ENCODE measurements around the gene MAP3K5.

MAP3K5 gene

GRCh38 chr6:136749359-136749997, 42.8 kb downstream of the MAP3K5 start:
- DNase-seq: no peak

- no peak for DNase-seq
Measured at GRCh38 chr6:136747507-136747906, 44.8 kb downstream of the MAP3K5 start.

- no peak for DNase-seq
Measured at GRCh38 chr6:136745300-136745699, 47.0 kb downstream of the MAP3K5 start.

GRCh38 chr6:136744889-136745288, 47.4 kb downstream of the MAP3K5 start:
- DNase-seq: no peak

GRCh38 chr6:136742125-136742524, 50.2 kb downstream of the MAP3K5 start:
- no peak for DNase-seq

- no peak for DNase-seq
Measured at GRCh38 chr6:136740050-136740974, 52.0 kb downstream of the MAP3K5 start.

DNA sequence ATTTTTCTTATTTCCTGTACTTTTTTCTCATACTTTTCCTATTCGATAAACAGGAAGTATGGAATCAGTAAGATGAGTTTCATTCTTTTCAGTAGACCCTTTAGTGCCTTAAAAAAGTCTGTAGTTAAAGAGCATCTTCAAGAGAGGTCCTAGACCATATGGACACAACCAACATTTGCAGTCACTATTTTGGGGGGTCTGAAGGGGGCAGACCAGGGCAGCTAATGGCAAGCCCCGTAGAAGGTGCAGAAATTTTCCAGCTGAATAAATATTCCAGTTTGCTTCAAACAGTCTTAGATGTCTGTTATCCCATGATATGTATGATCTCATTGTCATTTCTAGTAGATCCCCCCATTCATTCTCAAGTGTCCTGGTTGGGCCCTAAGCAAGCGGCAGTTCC, 52.8 kb downstream of the MAP3K5 start:
- DNase-seq: no peak

- no peak for DNase-seq
Measured at GRCh38 chr6:136739071-136739470, 53.2 kb downstream of the MAP3K5 start.

DNA sequence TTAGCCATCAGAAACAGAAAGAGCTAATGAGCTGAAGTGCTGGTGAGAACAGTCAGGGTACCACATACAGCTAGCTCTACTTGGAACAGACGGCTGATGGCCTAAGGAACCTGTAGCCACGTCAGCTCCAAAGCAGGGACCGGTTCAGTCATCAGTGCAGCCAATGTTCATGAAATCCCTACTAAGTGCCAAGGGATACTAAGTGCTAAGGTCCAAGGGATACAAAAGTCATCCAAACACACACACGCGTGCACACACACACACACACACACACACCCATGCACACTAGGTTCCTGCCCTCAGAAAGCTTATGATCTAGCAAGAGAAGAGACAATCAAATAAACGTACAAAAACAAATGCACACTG, 53.6 kb downstream of the MAP3K5 start:
- no peak for DNase-seq

GRCh38 chr6:136737871-136738691, 54.2 kb downstream of the MAP3K5 start:
- no peak for DNase-seq

GRCh38 chr6:136737374-136737844, 54.9 kb downstream of the MAP3K5 start:
- DNase-seq: no peak

GRCh38 chr6:136736281-136736960, 55.9 kb downstream of the MAP3K5 start:
- no peak for DNase-seq

DNA sequence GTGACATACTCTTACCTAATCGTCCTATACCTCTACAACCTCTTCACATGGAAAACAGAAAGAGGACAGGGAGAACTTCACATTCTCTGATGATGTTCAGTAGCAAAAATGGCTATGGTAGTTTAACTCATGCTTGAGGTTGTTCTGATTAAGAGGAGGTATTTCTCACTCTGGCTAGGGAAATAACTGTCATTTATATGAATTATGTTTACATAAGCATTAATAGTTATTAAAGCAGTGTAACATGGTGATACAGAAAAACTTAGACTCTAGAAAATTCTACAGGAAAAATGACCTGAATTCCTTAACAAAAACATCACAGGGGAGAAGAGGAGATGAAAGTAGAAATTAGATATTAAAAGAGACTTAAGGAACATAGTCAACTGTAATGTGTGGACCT, 57.3 kb downstream of the MAP3K5 start:
- DNase-seq: no peak

DNA sequence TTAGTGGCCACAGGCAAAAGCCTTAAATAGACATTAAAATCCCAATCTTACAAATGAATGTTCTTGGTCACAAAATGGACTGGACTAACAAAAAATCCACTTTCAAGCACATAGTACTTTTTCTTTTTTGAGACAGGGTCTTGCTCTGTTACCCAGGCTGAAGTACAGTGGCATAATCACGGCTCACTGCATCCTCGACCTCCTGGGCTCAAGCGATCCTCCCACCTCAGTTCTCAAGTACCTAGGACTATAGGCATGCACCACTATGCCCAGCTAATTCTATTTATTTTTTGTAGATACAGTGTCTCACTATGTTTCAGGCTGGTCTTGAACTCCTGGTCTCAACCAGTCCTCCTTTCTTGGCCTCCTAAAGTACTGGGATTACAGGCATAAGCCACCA, 59.4 kb downstream of the MAP3K5 start:
- no peak for DNase-seq

DNA sequence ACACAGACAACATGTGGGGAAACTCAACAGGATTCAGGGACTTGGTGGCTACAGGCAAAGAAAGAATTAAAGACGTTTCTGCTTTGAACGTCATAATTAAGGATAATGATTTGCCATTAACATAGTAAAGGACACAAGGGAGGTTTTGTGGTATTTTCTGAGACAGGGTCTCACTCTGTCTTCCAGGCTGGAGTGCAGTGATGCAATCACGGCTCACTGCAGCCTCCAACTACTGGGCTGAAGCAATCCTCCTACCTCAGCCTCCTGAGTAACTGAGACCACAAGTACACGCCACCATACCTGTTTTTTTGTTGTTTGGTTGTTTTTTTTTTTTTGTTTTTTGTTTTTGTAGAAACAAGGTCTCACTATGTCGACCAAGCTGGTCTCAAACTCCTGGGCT, 62.4 kb downstream of the MAP3K5 start:
- DNase-seq: no peak

DNA sequence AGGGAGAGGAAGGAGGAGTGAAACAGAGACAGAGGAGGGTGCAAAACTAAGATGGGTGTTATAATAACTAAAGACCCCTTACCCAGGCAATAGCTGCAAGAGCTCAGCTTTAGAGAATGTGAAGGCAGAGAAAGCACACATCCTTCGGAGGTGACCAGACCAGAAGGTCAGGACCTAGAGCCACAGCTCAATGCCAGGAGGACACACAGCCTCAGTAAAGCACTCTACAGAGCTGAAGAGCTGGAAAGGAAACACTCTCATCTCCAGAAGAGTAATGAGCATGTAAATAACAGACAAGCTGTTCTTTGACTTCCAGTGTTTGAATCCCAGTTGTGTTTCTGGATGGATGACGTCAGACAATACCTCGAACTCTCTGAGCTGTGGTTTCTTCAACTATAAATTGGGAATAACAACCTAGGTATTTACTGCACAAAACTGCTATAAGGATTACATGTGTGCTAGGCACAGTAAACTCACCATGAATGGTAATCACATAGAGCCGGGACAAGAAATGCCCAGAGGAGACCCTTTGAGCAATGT, 63.2 kb downstream of the MAP3K5 start:
- DNase-seq: no peak

- no peak for DNase-seq
Measured at GRCh38 chr6:136728033-136728939, 64.0 kb downstream of the MAP3K5 start.

GRCh38 chr6:136726837-136727557, 65.3 kb downstream of the MAP3K5 start:
- DNase-seq: no peak

DNA sequence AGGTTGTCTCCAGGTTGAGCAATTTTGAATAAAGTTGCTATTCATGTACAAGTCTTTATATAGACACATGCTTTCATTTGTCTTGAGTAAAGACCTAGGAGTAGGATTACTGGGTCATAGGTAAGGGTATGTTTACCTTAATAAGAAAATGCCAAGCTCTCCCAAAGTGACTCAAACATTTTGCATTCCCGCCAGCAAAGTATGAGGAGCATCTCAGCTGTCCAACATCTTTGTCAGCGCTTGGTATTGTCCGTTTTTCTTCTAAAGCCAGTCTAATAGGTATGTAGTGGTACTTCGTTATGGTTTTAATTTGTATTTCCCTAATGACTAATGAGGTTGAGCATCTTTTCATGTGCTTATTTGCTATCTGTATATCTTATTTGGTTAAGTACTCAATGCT, 67.2 kb downstream of the MAP3K5 start:
- no peak for DNase-seq

DNA sequence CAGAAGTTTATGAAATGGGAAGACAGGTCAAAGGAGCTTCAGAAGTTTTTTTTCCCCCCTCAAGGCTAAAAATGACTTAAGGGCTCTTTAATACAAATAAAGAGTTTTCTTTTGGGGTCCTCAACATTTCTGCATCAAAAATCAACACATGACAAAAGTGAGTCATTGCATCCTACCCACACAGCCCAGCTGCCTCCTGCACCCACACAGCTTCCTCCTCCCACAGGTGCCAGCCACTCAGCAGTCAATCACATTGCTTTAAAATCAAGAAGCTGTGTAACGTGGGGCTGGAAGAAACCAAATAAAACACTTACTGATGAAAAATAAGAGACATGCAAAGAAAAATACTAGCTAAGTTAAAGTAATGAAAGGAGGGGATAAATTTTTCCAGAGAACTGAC, 68.5 kb downstream of the MAP3K5 start:
- DNase-seq: no peak

DNA sequence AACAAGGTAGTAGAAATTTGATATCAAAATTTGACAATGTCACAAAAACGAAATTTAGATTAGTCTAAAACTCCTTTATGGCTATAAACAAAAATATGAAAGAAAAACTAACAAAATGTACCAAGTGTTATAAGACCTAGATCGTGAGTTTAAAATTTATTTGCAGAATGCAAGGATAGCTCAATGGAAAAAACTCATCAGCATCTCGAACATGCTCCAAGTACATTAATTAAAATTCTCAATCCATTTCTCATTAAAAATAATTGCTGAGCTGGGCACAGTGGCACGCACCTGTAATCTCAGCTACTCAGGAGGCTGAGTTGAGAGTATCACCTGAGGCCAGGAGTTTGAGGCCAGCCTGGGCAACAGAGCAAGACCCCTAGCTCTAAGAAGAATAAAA, 70.8 kb downstream of the MAP3K5 start:
- DNase-seq: no peak

Data from cerebellar nuclear complex (tissue), 1 donor.